Liver (tissue), 9 donors: ENCODE results near the gene GABBR2. TPM values are rescaled to one million over a fixed set of nuclear protein-coding genes. Genes with fewer than 3 reads are reported as not detected.
A peak's percentile ranks its signal among the peaks of the same experiment; 100 is the strongest.

Experiments used
- DNase-seq: peaks from one replicate; pipeline ENCODE4 v3.0.0-alpha.2; 2017; ENCODE audit warnings: low spot score
- H3K27ac ChIP-seq, 2 donors: one replicate each; pipeline ENCODE4 v1.7.0; 2013; ENCODE audit warnings: inconsistent platforms in 2 of 2, low read length in 2 of 2, control low read depth in 1 of 2, low read depth in 1 of 2, mild to moderate bottlenecking in 1 of 2
- H3K27me3 ChIP-seq, 4 donors: one replicate each; pipeline versions ENCODE4 v1.6.1 to v1.7.0; 2013; ENCODE audit warnings: low read length in 3 of 4, inconsistent platforms in 1 of 4, mild to moderate bottlenecking in 1 of 4, moderate library complexity in 1 of 4; ENCODE audit not compliant: control insufficient read depth in 4 of 4, insufficient read depth in 4 of 4
- H3K36me3 ChIP-seq, 4 donors: one replicate each; pipeline versions ENCODE4 v1.6.1 to v1.7.0; 2013; ENCODE audit warnings: low read length in 3 of 4, mild to moderate bottlenecking in 3 of 4, low read depth in 1 of 4, moderate library complexity in 1 of 4; ENCODE audit not compliant: control insufficient read depth in 4 of 4, insufficient read depth in 3 of 4
- H3K4me1 ChIP-seq, 4 donors: one replicate each; pipeline versions ENCODE4 v1.6.1 to v1.7.0; 2013; ENCODE audit warnings: low read length in 3 of 4, mild to moderate bottlenecking in 3 of 4, moderate library complexity in 1 of 4; ENCODE audit not compliant: control insufficient read depth in 4 of 4, insufficient read depth in 4 of 4
- H3K4me3 ChIP-seq, 3 donors: one replicate each; pipeline versions ENCODE4 v1.6.1 to v1.7.0; 2013; ENCODE audit warnings: low read length in 3 of 3, control low read depth in 1 of 3, low read depth in 1 of 3, mild to moderate bottlenecking in 1 of 3
- H3K9ac ChIP-seq, 2 donors: one replicate each; pipeline ENCODE4 v1.7.0; 2013; ENCODE audit warnings: low read length in 2 of 2, mild to moderate bottlenecking in 2 of 2, moderate library complexity in 2 of 2, control low read depth in 1 of 2, low read depth in 1 of 2
- H3K9me3 ChIP-seq, 4 donors: one replicate each; pipeline versions ENCODE4 v1.6.1 to v1.7.0; 2013; ENCODE audit warnings: low read length in 3 of 4; ENCODE audit not compliant: control insufficient read depth in 4 of 4
- ATF3 ChIP-seq: IDR thresholded peaks from 2 replicates; pipeline ENCODE4 v1.6.1; 2016; ENCODE audit warnings: antibody characterized with exemption
- CTCF ChIP-seq: fragments of 150-350 bp; IDR thresholded peaks from 2 replicates; pipeline ENCODE4 v1.5.1; 2017; ENCODE audit warnings: improper control_type of control experiment, low read depth, low read length; ENCODE audit not compliant: missing input control
- EGR1 ChIP-seq, 2 donors: IDR thresholded peaks; 2 replicates each; pipeline ENCODE4 v1.6.1; 2016 to 2018; ENCODE audit warnings: antibody characterized with exemption in 2 of 2, low read depth in 2 of 2
- FOXA1 ChIP-seq: IDR thresholded peaks from 2 replicates; pipeline ENCODE4 v1.6.1; 2016; ENCODE audit warnings: antibody characterized with exemption
- FOXA2 ChIP-seq: IDR thresholded peaks from 2 replicates; pipeline ENCODE4 v1.6.1; 2016; ENCODE audit warnings: antibody characterized with exemption
- GABPA ChIP-seq, 2 donors: IDR thresholded peaks in 1 of 2; conservative IDR thresholded peaks in 1 of 2; 2 replicates each; pipeline ENCODE4 v1.6.1; 2016; ENCODE audit warnings: antibody characterized with exemption in 2 of 2, mild to moderate bottlenecking in 1 of 2, moderate library complexity in 1 of 2
- HNF4A ChIP-seq, 2 donors: conservative IDR thresholded peaks; 2 replicates each; pipeline ENCODE4 v1.6.1; 2016; ENCODE audit warnings: antibody characterized with exemption in 2 of 2, mild to moderate bottlenecking in 2 of 2
- HNF4G ChIP-seq: IDR thresholded peaks from 2 replicates; pipeline ENCODE4 v1.6.1; 2016; ENCODE audit warnings: antibody characterized with exemption
- JUND ChIP-seq, 2 donors: IDR thresholded peaks; 2 replicates each; pipeline ENCODE4 v1.6.1; 2016; ENCODE audit warnings: antibody characterized with exemption in 2 of 2
- MAX ChIP-seq: IDR thresholded peaks from 2 replicates; pipeline ENCODE4 v1.6.1; 2016; ENCODE audit warnings: antibody characterized with exemption
- NR2F2 ChIP-seq: IDR thresholded peaks from 2 replicates; pipeline ENCODE4 v1.6.1; 2016; ENCODE audit warnings: antibody characterized with exemption
- RAD21 ChIP-seq, 2 donors: IDR thresholded peaks; 2 replicates each; pipeline ENCODE4 v1.6.1; 2016; ENCODE audit warnings: antibody characterized with exemption in 2 of 2, mild to moderate bottlenecking in 2 of 2
- REST ChIP-seq: IDR thresholded peaks from 2 replicates; pipeline ENCODE4 v1.6.1; 2016; ENCODE audit warnings: antibody characterized with exemption, mild to moderate bottlenecking
- RXRA ChIP-seq, 2 donors: IDR thresholded peaks; 2 replicates each; pipeline ENCODE4 v1.6.1; 2017 to 2018; ENCODE audit warnings: antibody characterized with exemption in 2 of 2, mild to moderate bottlenecking in 1 of 2
- SP1 ChIP-seq: IDR thresholded peaks from 2 replicates; pipeline ENCODE4 v1.6.1; 2018; ENCODE audit warnings: antibody characterized with exemption, mild to moderate bottlenecking
- TAF1 ChIP-seq: conservative IDR thresholded peaks from 2 replicates; pipeline ENCODE4 v1.6.1; 2016; ENCODE audit warnings: antibody characterized with exemption, mild to moderate bottlenecking
- YY1 ChIP-seq: IDR thresholded peaks from 2 replicates; pipeline ENCODE4 v1.6.1; 2016; ENCODE audit warnings: antibody characterized with exemption, mild to moderate bottlenecking
- ZBTB33 ChIP-seq: IDR thresholded peaks from 2 replicates; pipeline ENCODE4 v1.6.1; 2016; ENCODE audit warnings: antibody characterized with exemption
- WGBS: extraction: QIAGEN DNeasy Blood & Tissue Kit; methylation state at CpG from one replicate; pipeline ENCODE4 v1.1.7; 2013; 5-methylcytosine and 5-hydroxymethylcytosine counted together
- polyA plus RNA-seq, 2 donors: library from polyadenylated mRNA; stranded (reverse) in 1 of 2; unstranded in 1 of 2; fragments of 200-250 nt in 1 of 2; fragments of >200 nt in 1 of 2; fragmentation: Nextera tagmentation in 1 of 2; extraction: Ambion mirVana in 1 of 2; gene quantifications; one replicate each; pipeline versions ENCODE4 v1.2.1 to v1.2.3, GENCODE V29; 2013 to 2015
- total RNA-seq, 2 donors: library from RNA; depleted of rRNA; stranded (reverse); fragments of >200 nt; gene quantifications; one replicate each; pipeline ENCODE4 v1.2.3, GENCODE V29; 2014
- donor health status: healthy.
- donor health status: healthy.
- donor health status: healthy.
- donor health status: healthy.
- donor health status: healthy.

Gene GABBR2
- total and polyA plus RNA-seq, 4 donors: 0.03 to 0.23 (median 0.08) TPM; not detected in 1

DNA sequence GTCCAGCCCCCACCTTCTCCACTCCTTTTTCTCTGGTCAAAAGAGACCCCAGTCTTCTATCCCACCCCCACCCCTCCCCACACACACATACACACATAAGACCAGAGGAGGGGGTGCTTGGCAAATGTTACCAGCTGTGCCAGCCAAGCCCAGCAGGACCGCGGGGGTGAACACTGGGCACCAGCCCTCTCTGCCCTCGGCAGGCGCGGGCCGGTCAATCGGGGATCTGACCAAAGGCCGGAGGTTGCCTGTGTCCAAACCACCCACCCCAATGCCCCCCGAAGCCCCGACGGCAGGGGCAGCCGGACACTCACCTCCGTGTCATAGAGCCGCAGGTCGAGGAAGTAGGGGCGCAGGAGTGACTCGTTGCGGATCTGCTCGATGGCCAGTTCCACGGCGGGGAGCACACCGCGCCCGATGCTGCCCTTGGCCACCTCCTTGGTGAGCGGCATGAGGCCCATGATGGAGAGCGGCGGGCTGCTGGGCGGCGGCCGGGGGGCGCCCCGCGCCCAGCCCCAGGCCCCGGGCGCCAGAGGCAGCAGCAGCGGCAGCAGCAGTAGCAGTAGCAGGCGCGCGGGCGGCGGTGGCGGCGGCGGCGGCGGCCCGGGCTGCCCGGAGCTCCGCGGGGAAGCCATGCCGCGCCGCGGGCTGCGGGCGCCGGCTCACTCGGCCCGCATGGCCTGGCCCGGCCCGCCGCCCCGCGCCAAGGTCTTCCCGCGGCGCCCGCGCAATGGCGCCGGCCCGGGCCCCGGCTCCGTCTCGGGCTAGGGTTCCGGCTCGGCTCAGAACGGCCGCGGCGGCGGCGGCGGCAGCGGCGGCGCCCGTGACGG is 417 bp downstream of the GABBR2 start:
- no peak for DNase-seq
- peaks cover 2 to 23% (median 12%) of the 10 kb centered on the region in 4 donors for H3K27me3 ChIP-seq
- H3K27ac ChIP-seq: no peak overlapping the region
- 3% methylated on average over 89 of the region's 89 CpGs for WGBS
- H3K4me1 ChIP-seq: peaks cover 16 to 27% (median 18%) of the 10 kb centered on the region in 4 donors
- no peaks in the 10 kb centered on the region for H3K36me3 ChIP-seq
- H3K9me3 ChIP-seq: no peaks in the 10 kb centered on the region
- no peak for TF ChIP-seq TAF1
- no peak for TF ChIP-seq EGR1 (IDR thresholded peaks at IDR 0.05; ENCODE audit: low read depth in 2 of 2)
- TF ChIP-seq SP1: no peak
- no peak for TF ChIP-seq REST
- TF ChIP-seq FOXA1: no peak
- no peak for TF ChIP-seq FOXA2
- no peak for TF ChIP-seq RAD21 (IDR thresholded peaks at IDR 0.05)
- no peak for TF ChIP-seq NR2F2
- no peak for TF ChIP-seq CTCF
- no peak for TF ChIP-seq RXRA (IDR thresholded peaks at IDR 0.05)
- TF ChIP-seq YY1: no peak
- TF ChIP-seq GABPA (IDR thresholded peaks at IDR 0.05 in 1 of 2, conservative IDR thresholded peaks at IDR 0.05 in 1 of 2): no peak
- no peak for TF ChIP-seq ZBTB33
- TF ChIP-seq HNF4A (conservative IDR thresholded peaks at IDR 0.05): no peak
- TF ChIP-seq MAX: no peak
- TF ChIP-seq JUND (IDR thresholded peaks at IDR 0.05): no peak
- TF ChIP-seq ATF3: no peak
- no peak for TF ChIP-seq HNF4G
- H3K9ac ChIP-seq: no peak overlapping the region
- H3K4me3 ChIP-seq: peak overlapping the region in 1 of 3 donors; percentile 61
